NB4 (cell line): ENCODE data around the gene GRPR.

Experiments
- DNase-seq: peaks from one replicate; pipeline ENCODE4 v3.0.0; 2010; ENCODE audit warnings: low read depth
- H3K4me3 ChIP-seq: one replicate; pipeline ENCODE4 v1.5.1; 2011; ENCODE audit warnings: mild to moderate bottlenecking, low read depth, low read length, moderate library complexity
- CTCF ChIP-seq: IDR thresholded peaks from one replicate; pipeline ENCODE4 v1.5.1; 2012; ENCODE audit warnings: low read depth, low read length
- MAX ChIP-seq: IDR thresholded peaks from 2 replicates; pipeline ENCODE4 v1.6.1; 2011; ENCODE audit warnings: low read depth, low read length
- MYC ChIP-seq: IDR thresholded peaks from 2 replicates; pipeline ENCODE4 v1.6.1; 2011; ENCODE audit warnings: low read depth, low read length
- POLR2A ChIP-seq: IDR thresholded peaks from 2 replicates; pipeline ENCODE4 v1.6.1; 2011; ENCODE audit warnings: mild to moderate bottlenecking; ENCODE audit not compliant: insufficient read length; ENCODE audit errors: extremely low read depth

GRPR gene

GRCh38 chrX:16123222-16123786 is at the start of gene GRPR:
Gene GRPR (plus strand): TSS chrX:16123565. CDS start chrX:16123954, 389 bp downstream.
- no peak within 1 kb of the TSS for H3K4me3 ChIP-seq
- TF ChIP-seq POLR2A (no peak), CTCF (peak; percentile 61)

GRCh38 chrX:16075087-16075486 is 48.3 kb upstream of the GRPR start:
- DNase-seq: no peak
- TF ChIP-seq CTCF (no peak), MAX (no peak), POLR2A (no peak), MYC (no peak)
- H3K4me3 ChIP-seq: no peak overlapping the region

More at GRCh38 chrX:16123222-16123786, at the start of gene GRPR:
- peak; percentile 74 for DNase-seq

- TF ChIP-seq CTCF: no peak
- TF ChIP-seq MYC: no peak
- TF ChIP-seq POLR2A: no peak
- no peak for TF ChIP-seq MAX
These were observed 46.5 kb upstream of the GRPR start for GRCh38 chrX:16076834-16077233.

GRCh38 chrX:16077811-16078210 is 45.6 kb upstream of the GRPR start:
- DNase-seq: no peak
- no peak overlapping the region for H3K4me3 ChIP-seq
- TF ChIP-seq CTCF (no peak), MAX (no peak), POLR2A (no peak), MYC (no peak)

More at GRCh38 chrX:16076834-16077233, 46.5 kb upstream of the GRPR start:
- no peak overlapping the region for H3K4me3 ChIP-seq
- DNase-seq: no peak

GRCh38 chrX:16081357-16081756 is 42.0 kb upstream of the GRPR start:
- no peak for DNase-seq
- TF ChIP-seq POLR2A (no peak), CTCF (no peak), MYC (no peak), MAX (no peak)

GRCh38 chrX:16082470-16083085 is 40.8 kb upstream of the GRPR start:
- H3K4me3 ChIP-seq: no peak overlapping the region
- TF ChIP-seq CTCF (no peak), MYC (no peak), MAX (no peak), POLR2A (no peak)
- no peak for DNase-seq

More at GRCh38 chrX:16081357-16081756, 42.0 kb upstream of the GRPR start:
- H3K4me3 ChIP-seq: no peak overlapping the region
